NCI-H1417 (cell line): ENCODE results near the gene FAM120A.

Experiments used
- DNase-seq, 3 experiments: peaks; one replicate each; lab custom pipeline; 2025; lab: John Stamatoyannopoulos, UW

FAM120A gene

DNA sequence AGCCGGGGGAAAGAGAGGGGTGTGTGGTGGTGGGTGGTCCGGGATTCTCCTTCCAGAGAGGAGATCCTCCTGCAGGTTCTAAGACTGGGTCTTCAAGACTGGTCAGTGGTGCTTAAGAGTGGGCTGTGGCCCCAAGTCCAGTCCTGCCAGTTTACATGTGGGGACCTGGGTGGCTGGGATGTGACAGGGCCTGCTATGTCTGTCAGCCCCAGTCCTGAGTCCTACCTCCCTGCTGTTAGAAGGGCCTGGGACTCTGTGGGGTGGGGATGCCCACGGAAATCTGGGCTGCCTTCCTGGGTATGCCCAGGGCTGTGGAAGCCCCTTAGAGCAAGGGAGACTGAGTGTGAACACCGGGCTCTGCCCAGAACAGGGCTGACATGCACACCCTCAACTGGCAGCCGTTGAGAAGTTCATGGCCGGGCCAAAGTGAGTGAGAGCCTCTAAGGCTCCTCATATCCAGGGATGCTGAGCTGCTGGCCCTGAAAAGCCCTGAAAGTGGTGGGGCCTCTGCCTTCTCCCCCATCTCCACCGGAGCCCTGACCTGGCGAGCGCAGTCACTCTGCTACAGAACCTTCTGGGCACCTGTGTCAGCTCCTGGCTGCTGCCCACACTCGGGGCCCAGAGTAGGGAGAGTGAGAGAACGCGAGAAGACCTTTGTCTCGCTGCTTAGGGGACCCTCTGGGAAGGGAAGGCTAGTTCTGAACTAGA is 126.6 kb downstream of the FAM120A start:
- DNase-seq, result no peak

DNA sequence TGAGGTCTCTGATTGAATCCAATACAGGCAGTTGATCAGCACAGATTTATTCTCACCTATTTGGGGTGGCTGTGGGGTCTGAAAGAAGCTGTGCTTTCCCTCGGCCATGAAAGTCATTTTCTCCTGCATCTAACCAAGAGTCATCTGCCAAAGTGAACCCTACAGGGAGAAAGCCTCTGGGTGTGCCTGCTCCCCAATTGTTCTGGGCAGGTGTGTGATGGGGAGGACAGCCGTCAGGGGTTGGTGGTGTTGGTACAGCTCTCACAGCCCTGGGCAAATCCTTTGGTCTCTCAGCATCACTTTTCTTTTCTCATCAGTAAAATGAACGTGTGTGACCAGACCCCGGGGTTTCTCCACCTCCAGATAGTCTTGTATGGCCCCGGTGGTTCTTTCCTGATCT is 127.4 kb downstream of the FAM120A start:
- DNase-seq, result no peak

- no peak for DNase-seq
These were observed 128.4 kb downstream of the FAM120A start for GRCh38 chr9:93579711-93580516.

DNA sequence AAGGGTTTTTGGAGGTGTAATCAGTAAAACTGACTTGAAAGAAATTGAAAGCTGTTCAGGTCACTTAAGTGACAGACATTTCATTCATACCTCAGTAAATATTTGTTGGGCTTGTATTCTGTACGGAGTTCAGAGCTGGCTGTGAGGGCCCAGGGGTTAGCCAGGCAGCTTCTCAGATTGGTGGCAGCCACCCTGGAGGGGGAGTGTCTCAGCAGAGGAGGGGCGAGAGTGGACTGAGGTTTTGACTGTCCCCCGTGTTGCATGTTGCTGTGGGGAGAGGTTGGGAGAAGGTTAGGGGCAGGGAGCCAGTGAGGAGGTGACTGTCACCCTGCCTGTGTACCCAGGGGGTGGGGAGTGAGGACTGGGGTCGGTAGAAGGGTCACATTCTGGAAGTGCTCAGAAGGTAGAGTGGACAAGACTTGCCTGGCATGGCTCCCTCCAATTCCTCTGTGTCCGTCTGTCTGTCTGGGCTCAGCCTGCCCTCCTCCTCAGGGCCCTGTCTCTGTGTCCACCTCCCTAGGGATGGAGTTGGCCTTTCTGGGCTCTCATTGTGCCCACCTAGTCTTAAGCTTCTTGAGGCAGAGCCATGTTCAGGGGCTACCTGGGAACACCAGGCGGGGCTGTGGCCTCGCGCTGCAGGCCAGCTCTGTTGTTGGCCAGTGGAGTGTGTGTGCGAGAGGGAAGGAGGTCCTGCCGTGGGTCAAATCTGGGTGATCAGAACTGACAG is 129.3 kb downstream of the FAM120A start:
- DNase-seq, result peak in 2 of 3 experiments; percentile 31 to 54

DNA sequence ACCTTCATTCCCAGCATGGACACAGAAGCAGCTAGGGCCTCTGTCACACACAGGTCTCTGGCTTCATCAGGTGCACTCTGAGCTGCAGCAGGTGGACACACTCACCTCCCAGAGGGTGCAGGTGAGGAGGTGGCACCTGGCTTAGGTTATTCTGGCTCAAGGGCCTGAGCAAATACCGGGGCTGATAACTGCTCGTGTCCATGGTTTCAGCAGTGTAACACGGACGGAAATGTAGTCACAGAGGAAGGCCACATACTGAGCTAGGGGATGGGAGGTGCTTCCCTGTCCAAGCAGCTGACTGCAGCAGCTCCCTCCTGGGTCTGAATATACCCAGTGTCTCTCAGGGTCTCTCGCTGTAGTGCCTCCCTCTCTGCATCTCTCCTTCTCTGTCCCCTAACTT is 130.6 kb downstream of the FAM120A start:
- DNase-seq, result peak; percentile 41 to 99 (median 94)

DNA sequence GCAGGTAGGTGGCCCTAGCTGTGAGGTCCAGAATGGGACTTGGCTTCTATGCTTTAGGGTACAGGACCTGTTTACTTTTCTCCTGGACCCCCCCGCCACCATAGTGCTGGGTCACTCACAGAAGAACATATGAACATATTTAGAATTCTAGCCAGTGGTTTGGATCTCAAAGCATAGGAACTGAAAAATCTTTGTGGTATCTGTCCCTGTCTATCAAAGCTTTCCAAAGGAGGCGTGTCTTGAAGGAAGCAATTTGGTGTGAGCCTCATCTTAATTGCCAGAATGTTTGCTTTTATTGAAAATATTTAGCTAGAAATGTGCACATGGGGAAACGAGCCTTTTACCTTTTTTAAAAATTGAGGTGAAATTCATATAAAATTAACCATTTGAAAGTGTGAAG is 131.1 kb downstream of the FAM120A start:
- DNase-seq, result no peak

DNA sequence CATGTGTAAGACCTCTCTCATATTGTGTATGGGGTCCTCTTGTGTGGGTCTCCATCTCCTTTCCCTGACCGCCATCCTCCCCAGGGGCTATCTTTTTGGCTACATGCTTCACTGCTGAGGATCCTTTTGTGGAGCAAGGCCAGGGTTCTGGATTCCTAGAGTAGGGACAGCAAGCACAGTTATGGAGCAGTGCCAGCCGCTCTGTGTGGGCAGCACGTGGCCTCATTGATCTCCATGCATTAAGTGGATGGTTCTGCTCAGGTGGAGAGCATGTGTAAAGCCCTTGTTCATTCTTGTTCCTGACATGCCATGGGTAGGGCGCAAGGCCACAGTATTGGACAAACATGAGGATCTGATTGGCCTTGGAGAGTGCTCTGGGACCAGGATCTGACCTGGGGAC is 133.8 kb downstream of the FAM120A start:
- DNase-seq, result no peak

DNA sequence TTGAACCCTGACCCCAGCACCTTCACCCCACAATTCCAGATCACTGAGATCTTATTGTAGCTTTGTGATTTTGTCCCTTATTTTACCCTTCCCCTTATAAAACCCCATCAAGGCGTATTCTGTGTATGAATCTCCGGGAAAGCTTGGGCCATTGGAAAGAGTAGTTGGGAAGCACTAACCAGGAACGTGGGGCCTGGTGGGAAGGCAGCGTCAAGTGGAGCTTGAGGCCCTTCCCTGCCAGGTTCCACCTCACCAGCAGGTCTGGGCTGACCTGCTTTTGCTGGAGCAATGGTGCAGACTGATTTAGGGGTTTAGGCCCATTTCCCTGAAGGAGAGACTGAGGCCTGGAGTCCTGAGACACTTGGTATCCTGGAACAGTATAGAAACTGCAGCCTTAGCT is 134.2 kb downstream of the FAM120A start:
- DNase-seq, result no peak

DNA sequence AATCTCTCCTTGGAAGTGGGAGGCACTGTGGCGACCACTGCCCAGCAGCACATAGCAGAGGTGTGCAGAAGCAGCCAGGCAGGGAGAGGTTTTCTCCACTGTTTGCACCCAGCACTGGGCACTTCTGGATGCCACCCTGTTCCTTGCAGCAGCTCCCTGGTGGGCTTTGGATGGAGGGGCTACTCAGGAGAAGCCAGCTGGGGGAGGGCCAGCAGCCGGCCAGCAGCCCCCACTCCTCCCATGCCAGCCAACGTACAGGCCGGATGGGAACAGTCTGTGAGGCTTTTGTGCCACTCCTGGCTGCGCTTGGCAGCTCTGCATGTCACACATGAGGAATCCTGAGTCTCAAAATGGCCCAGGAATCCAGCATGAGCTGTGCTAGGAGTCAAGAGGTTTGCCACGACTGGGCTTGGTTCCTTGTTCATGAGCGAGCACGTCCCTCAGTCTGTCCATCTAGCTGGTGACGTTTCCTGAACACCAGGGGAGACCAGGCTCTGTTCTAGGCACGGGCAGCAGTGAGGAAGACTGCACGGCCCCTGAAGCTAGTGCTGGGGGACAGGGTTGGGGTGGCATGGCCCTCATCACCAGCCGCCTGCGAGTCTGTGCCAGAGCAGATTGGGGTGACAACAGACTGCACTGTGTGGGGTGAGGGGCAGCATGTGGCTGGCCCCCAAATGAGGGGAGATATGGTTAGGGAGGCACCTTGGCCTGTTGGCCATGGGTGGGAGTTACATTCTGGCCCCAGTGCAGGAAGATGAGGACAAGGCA is 135.0 kb downstream of the FAM120A start:
- no peak for DNase-seq

DNA sequence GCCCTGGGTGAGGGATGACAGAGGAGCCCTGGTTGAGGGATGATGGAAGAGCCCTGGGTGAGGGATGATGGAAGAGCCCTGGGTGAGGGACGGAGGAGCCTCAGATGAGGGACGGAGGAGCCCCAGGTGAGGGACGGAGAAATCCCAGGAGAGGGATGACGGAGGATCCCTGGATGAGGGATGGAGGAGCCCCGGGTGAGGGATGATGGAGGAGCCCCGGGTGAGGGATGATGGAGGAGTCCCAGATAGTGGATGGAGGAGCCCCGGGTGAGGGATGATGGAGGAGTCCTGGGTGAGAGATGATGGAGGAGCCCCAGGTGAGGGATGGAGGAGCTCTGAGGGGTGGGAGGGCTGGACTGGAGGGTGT is 135.8 kb downstream of the FAM120A start:
- DNase-seq, result no peak

- no peak for DNase-seq
These were observed 136.3 kb downstream of the FAM120A start for GRCh38 chr9:93587651-93588347.

DNA sequence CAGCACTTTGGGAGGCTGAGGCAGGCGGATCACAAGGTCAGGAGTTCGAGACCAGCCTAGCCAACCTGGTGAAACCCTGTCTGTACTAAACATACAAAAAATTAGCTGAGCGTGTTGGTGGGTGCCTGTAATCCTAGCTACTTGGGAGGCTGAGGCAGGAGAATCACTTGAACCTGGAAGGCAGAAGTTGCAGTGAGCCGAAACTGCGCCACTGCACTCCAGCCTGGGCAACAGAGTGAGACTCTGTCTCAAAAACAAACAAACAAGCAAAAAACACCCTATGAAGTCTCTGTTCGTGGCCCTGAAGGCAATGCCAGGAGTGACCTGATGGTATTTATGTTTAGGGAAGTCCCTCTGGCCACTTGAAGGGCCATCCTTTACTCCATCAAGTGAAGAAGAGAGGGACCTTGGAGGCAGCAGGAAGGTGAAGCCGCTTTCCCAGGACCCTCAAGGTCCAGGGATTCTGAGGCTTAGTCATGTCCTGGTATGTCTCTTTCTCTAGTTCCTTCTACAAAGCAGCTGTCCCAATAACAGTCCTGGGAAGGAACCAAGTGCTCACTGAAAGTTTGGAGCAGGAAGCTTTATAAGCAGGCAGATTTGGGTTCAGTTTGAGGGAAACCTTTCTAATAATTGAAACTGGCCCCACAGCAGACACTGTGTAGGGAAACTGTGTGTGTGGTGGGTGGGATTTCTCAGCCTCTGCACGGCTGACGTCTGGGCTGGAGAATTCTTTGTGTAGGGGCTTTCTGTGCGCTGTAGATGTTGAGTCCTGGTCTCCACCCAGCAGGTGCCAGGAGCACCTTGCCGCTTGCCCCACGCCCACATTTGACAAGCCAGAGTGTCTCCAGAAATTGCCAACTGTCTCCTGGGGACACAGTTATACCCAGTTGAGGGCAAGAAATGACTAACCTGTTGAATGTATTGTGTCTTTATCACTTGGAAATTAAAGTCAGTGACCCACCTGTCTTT is 137.4 kb downstream of the FAM120A start:
- peak in 1 of 3 experiments; percentile 49 for DNase-seq

DNA sequence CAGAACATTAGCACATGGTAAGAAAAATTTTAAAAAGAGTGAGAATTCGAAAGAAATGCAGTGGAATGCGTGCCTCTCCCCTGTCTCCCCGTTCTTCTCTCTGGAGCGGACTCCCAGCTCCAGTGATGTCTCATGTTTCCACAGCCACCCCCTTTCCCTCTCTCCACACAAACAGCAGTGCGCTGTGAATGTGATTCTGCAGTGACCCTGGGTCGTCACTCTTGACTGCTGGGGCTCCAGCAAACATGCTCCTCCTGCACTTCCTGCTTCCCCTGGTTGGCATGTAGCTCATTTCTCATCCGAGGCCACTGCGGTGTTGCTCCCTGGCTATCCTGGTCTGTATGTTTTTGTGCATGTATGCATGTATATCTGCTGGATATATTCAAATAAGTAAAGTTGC is 138.2 kb downstream of the FAM120A start:
- peak in 2 of 3 experiments; percentile 51 to 75 for DNase-seq

GRCh38 chr9:93590609-93591234 is 139.2 kb downstream of the FAM120A start:
- DNase-seq, result no peak

DNA sequence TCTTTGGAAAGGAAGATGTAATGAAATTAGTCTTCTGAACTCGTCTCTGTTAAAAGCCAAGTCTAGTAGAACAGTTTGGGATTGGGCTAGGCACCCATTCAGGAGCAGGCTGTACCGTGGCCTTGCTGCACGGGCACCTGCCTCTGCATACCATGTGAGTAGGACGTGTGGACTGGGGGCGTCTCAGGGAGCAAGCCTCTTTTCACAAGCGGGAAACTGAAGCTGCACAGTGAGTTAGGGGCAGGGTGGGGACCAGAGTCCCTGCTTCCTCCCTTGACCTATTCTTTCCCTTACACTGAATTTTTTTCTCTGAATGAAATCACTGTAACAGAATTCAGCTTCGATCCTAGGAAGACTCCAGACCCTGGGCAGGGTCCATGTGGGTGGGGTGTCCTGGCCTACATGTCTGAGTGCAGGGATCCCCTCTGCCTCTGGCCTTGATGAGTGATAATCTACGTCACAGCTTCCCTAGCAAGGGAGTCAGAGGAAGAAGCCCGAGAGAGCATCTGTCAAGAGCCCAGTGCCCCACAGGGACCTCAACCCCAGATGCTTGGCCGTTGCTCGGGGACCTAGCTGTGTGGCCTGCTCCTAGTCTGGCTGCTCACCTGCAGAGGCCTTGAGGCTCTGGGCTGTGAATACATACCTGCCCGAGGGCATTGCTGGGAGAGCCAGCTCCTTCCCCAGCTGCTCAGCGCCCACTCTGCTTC is 140.0 kb downstream of the FAM120A start:
- DNase-seq, result peak in 2 of 3 experiments; percentile 36 to 69

DNA sequence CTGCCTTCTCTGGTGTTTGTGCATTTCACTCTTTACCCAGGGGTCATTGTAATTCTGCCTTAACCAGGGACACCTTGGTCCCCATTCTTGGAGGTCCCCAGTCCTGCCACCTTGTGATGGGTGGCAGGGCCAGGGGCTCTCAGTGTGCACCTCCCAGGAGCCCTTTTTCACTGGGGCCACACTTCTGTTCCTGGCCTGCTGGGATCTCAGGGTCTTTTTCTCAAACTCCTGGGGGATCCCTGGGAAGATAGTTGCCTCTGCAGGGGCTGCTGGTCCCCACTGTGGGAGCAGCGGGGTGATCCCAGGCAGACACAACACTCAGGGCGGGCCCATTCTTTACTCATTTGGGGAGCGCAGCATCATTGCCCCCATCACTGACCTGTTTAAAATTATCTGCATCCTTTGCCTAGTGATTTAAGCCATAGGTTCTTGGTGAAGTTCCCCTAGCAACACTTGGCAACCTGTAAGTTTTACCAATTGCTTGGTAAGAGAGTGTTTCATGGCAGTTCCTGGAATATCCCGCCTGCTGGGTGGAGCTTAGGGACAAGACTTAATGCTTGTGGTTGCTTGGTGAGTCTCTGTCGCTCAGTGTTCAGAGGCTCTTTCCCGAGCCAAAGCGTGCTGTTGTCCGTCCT is 140.6 kb downstream of the FAM120A start:
- DNase-seq, result no peak

DNA sequence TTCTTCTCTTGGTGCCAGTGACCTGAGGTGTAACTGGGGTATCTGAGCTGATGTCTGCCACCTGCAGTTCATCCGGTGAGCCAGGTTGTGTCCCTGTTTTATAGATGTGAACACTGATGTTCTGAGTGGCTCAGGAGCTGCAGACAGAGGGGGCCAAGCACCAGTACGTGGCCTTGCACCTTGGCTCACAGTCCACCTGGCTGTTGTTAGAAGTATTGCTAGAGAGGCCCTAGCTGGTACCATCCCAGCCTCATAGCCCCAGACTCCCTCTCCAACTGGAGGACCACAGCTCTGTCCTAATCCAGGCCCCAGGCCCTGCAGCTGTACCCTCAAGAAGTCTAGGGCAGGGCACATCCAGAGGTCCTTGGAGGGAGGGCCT is 141.1 kb downstream of the FAM120A start:
- DNase-seq, result peak in 2 of 3 experiments; percentile 19 to 55

DNA sequence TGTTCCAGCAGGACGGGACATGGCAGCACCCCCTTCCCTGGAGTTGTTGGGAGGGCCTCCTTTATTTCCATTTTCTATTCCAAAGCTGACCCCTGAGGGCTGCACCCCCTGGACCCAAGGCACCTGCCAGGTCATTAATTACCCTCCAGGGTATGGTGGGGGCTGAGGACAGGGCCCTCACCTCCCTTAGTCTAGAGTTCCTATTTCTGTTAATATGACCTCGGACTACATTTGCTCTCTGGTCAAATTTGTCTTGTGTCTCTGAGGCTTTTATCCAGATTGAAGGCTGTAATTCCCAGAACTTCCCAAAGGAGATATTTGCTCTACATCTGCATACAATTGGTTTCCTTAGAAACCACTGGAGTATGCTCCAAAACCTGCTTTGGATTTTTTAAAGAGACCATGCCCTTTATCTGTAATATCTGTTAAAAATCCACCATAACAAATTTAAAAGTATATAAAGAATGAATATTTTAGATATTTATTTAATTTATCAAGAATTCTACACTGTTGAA is 141.7 kb downstream of the FAM120A start:
- DNase-seq, result peak in 1 of 3 experiments; percentile 48
